Ishikawa (cell line): Measurements from ENCODE around the gene ERC1.

ENCODE experiments used
- CEBPB ChIP-seq: IDR thresholded peaks from 2 replicates; pipeline ENCODE4 v1.6.1; 2012
- TAF1 ChIP-seq: IDR thresholded peaks from 2 replicates; pipeline ENCODE4 v1.6.1; 2012; ENCODE audit warnings: low read depth, mild to moderate bottlenecking
- TEAD4 ChIP-seq: IDR thresholded peaks from 2 replicates; pipeline ENCODE4 v1.6.1; 2012

- TF ChIP-seq CEBPB (no peak), TEAD4 (no peak), TAF1 (no peak)
Observed at GRCh38 chr12:1047898-1048660, 57.1 kb downstream of the ERC1 start.
